Liver (tissue), 9 donors: ENCODE results near the gene YAE1. TPM values are rescaled to one million over a fixed set of nuclear protein-coding genes. Genes with fewer than 3 reads are reported as not detected.

Experiments
- DNase-seq: peaks from one replicate; pipeline ENCODE4 v3.0.0-alpha.2; 2017; ENCODE audit warnings: low spot score
- H3K27ac ChIP-seq, 2 donors: one replicate each; pipeline ENCODE4 v1.7.0; 2013; ENCODE audit warnings: inconsistent platforms in 2 of 2, low read length in 2 of 2, control low read depth in 1 of 2, low read depth in 1 of 2, mild to moderate bottlenecking in 1 of 2
- H3K27me3 ChIP-seq, 4 donors: one replicate each; pipeline versions ENCODE4 v1.6.1 to v1.7.0; 2013; ENCODE audit warnings: low read length in 3 of 4, inconsistent platforms in 1 of 4, mild to moderate bottlenecking in 1 of 4, moderate library complexity in 1 of 4; ENCODE audit not compliant: control insufficient read depth in 4 of 4, insufficient read depth in 4 of 4
- H3K36me3 ChIP-seq, 4 donors: one replicate each; pipeline versions ENCODE4 v1.6.1 to v1.7.0; 2013; ENCODE audit warnings: low read length in 3 of 4, mild to moderate bottlenecking in 3 of 4, low read depth in 1 of 4, moderate library complexity in 1 of 4; ENCODE audit not compliant: control insufficient read depth in 4 of 4, insufficient read depth in 3 of 4
- H3K4me1 ChIP-seq, 4 donors: one replicate each; pipeline versions ENCODE4 v1.6.1 to v1.7.0; 2013; ENCODE audit warnings: low read length in 3 of 4, mild to moderate bottlenecking in 3 of 4, moderate library complexity in 1 of 4; ENCODE audit not compliant: control insufficient read depth in 4 of 4, insufficient read depth in 4 of 4
- H3K4me3 ChIP-seq, 3 donors: one replicate each; pipeline versions ENCODE4 v1.6.1 to v1.7.0; 2013; ENCODE audit warnings: low read length in 3 of 3, control low read depth in 1 of 3, low read depth in 1 of 3, mild to moderate bottlenecking in 1 of 3
- H3K9ac ChIP-seq, 2 donors: one replicate each; pipeline ENCODE4 v1.7.0; 2013; ENCODE audit warnings: low read length in 2 of 2, mild to moderate bottlenecking in 2 of 2, moderate library complexity in 2 of 2, control low read depth in 1 of 2, low read depth in 1 of 2
- H3K9me3 ChIP-seq, 4 donors: one replicate each; pipeline versions ENCODE4 v1.6.1 to v1.7.0; 2013; ENCODE audit warnings: low read length in 3 of 4; ENCODE audit not compliant: control insufficient read depth in 4 of 4
- ATF3 ChIP-seq: IDR thresholded peaks from 2 replicates; pipeline ENCODE4 v1.6.1; 2016; ENCODE audit warnings: antibody characterized with exemption
- CTCF ChIP-seq: fragments of 150-350 bp; IDR thresholded peaks from 2 replicates; pipeline ENCODE4 v1.5.1; 2017; ENCODE audit warnings: improper control_type of control experiment, low read depth, low read length; ENCODE audit not compliant: missing input control
- EGR1 ChIP-seq, 2 donors: IDR thresholded peaks; 2 replicates each; pipeline ENCODE4 v1.6.1; 2016 to 2018; ENCODE audit warnings: antibody characterized with exemption in 2 of 2, low read depth in 2 of 2
- FOXA1 ChIP-seq: IDR thresholded peaks from 2 replicates; pipeline ENCODE4 v1.6.1; 2016; ENCODE audit warnings: antibody characterized with exemption
- FOXA2 ChIP-seq: IDR thresholded peaks from 2 replicates; pipeline ENCODE4 v1.6.1; 2016; ENCODE audit warnings: antibody characterized with exemption
- GABPA ChIP-seq, 2 donors: IDR thresholded peaks in 1 of 2; conservative IDR thresholded peaks in 1 of 2; 2 replicates each; pipeline ENCODE4 v1.6.1; 2016; ENCODE audit warnings: antibody characterized with exemption in 2 of 2, mild to moderate bottlenecking in 1 of 2, moderate library complexity in 1 of 2
- HNF4A ChIP-seq, 2 donors: conservative IDR thresholded peaks; 2 replicates each; pipeline ENCODE4 v1.6.1; 2016; ENCODE audit warnings: antibody characterized with exemption in 2 of 2, mild to moderate bottlenecking in 2 of 2
- HNF4G ChIP-seq: IDR thresholded peaks from 2 replicates; pipeline ENCODE4 v1.6.1; 2016; ENCODE audit warnings: antibody characterized with exemption
- JUND ChIP-seq, 2 donors: IDR thresholded peaks; 2 replicates each; pipeline ENCODE4 v1.6.1; 2016; ENCODE audit warnings: antibody characterized with exemption in 2 of 2
- MAX ChIP-seq: IDR thresholded peaks from 2 replicates; pipeline ENCODE4 v1.6.1; 2016; ENCODE audit warnings: antibody characterized with exemption
- NR2F2 ChIP-seq: IDR thresholded peaks from 2 replicates; pipeline ENCODE4 v1.6.1; 2016; ENCODE audit warnings: antibody characterized with exemption
- RAD21 ChIP-seq, 2 donors: IDR thresholded peaks; 2 replicates each; pipeline ENCODE4 v1.6.1; 2016; ENCODE audit warnings: antibody characterized with exemption in 2 of 2, mild to moderate bottlenecking in 2 of 2
- REST ChIP-seq: IDR thresholded peaks from 2 replicates; pipeline ENCODE4 v1.6.1; 2016; ENCODE audit warnings: antibody characterized with exemption, mild to moderate bottlenecking
- RXRA ChIP-seq, 2 donors: IDR thresholded peaks; 2 replicates each; pipeline ENCODE4 v1.6.1; 2017 to 2018; ENCODE audit warnings: antibody characterized with exemption in 2 of 2, mild to moderate bottlenecking in 1 of 2
- SP1 ChIP-seq: IDR thresholded peaks from 2 replicates; pipeline ENCODE4 v1.6.1; 2018; ENCODE audit warnings: antibody characterized with exemption, mild to moderate bottlenecking
- TAF1 ChIP-seq: conservative IDR thresholded peaks from 2 replicates; pipeline ENCODE4 v1.6.1; 2016; ENCODE audit warnings: antibody characterized with exemption, mild to moderate bottlenecking
- YY1 ChIP-seq: IDR thresholded peaks from 2 replicates; pipeline ENCODE4 v1.6.1; 2016; ENCODE audit warnings: antibody characterized with exemption, mild to moderate bottlenecking
- ZBTB33 ChIP-seq: IDR thresholded peaks from 2 replicates; pipeline ENCODE4 v1.6.1; 2016; ENCODE audit warnings: antibody characterized with exemption
- WGBS: extraction: QIAGEN DNeasy Blood & Tissue Kit; methylation state at CpG from one replicate; pipeline ENCODE4 v1.1.7; 2013; 5-methylcytosine and 5-hydroxymethylcytosine counted together
- polyA plus RNA-seq, 2 donors: library from polyadenylated mRNA; stranded (reverse) in 1 of 2; unstranded in 1 of 2; fragments of 200-250 nt in 1 of 2; fragments of >200 nt in 1 of 2; fragmentation: Nextera tagmentation in 1 of 2; extraction: Ambion mirVana in 1 of 2; gene quantifications; one replicate each; pipeline versions ENCODE4 v1.2.1 to v1.2.3, GENCODE V29; 2013 to 2015
- total RNA-seq, 2 donors: library from RNA; depleted of rRNA; stranded (reverse); fragments of >200 nt; gene quantifications; one replicate each; pipeline ENCODE4 v1.2.3, GENCODE V29; 2014
- donor health status: healthy.
- donor health status: healthy.
- donor health status: healthy.
- donor health status: healthy.
- donor health status: healthy.

YAE1 gene
- total and polyA plus RNA-seq, 4 donors: 6.7 to 12.0 (median 9.9) TPM

- no peak overlapping the region for H3K27ac ChIP-seq
- DNase-seq: no peak
- H3K9ac ChIP-seq: no peak overlapping the region
- H3K4me3 ChIP-seq: no peak overlapping the region
- H3K4me1 ChIP-seq: no peaks in the 10 kb centered on the region
- peaks cover 1 to 12% (median 9%) of the 10 kb centered on the region in 4 donors for H3K36me3 ChIP-seq
- TF ChIP-seq REST (no peak), CTCF (no peak), JUND (IDR thresholded peaks at IDR 0.05) (no peak), ZBTB33 (no peak), MAX (no peak), FOXA1 (no peak), NR2F2 (no peak), HNF4G (no peak), FOXA2 (no peak), ATF3 (no peak), RAD21 (IDR thresholded peaks at IDR 0.05) (no peak), TAF1 (no peak), GABPA (IDR thresholded peaks at IDR 0.05 in 1 of 2, conservative IDR thresholded peaks at IDR 0.05 in 1 of 2) (no peak), HNF4A (conservative IDR thresholded peaks at IDR 0.05) (no peak), YY1 (no peak), RXRA (IDR thresholded peaks at IDR 0.05) (no peak), EGR1 (IDR thresholded peaks at IDR 0.05; ENCODE audit: low read depth in 2 of 2) (no peak), SP1 (no peak)
- no peaks in the 10 kb centered on the region for H3K9me3 ChIP-seq
- 91% methylated on average over 2 of the region's 2 CpGs for WGBS
- no peaks in the 10 kb centered on the region for H3K27me3 ChIP-seq
These were observed 8.6 kb downstream of the YAE1 start for GRCh38 chr7:39574673-39575349.
